BJ (cell line): ENCODE measurements around the gene ZNF324B. TPM values are rescaled to one million over a fixed set of nuclear protein-coding genes. Genes with fewer than 3 reads are reported as not detected.
"Not testable (repeated sequence)": the region's sequence is repeated elsewhere in the genome, so short reads cannot be mapped to it uniquely, and the experiment has no call there.

Source experiments
- CTCF ChIA-PET: fragments of 350-600 bp; formaldehyde crosslinking; extraction: SDS; loops from one replicate; lab custom pipeline; 2021; ENCODE audit warnings: antibody characterized with exemption, inconsistent platforms; lab: Yijun Ruan, JAX
- POLR2A ChIA-PET: fragments of 300-600 bp; sonication (Branson Sonifier 250); formaldehyde crosslinking; extraction: SDS; loops from one replicate; lab custom pipeline; 2021; ENCODE audit warnings: antibody characterized with exemption; lab: Charles Lee
- DNase-seq: peaks from one replicate; pipeline ENCODE4 v3.0.0-alpha.2; 2011; ENCODE audit warnings: low read depth
- H3K27me3 ChIP-seq: 2 replicates; pipeline ENCODE4 v1.6.0; 2011; ENCODE audit warnings: low read length; ENCODE audit not compliant: control insufficient read depth, insufficient read depth
- H3K36me3 ChIP-seq: 2 replicates; pipeline ENCODE4 v1.5.1; 2011; ENCODE audit warnings: low read length; ENCODE audit not compliant: control insufficient read depth, insufficient read depth
- H3K4me3 ChIP-seq: 2 replicates; pipeline ENCODE4 v1.5.1; 2011; ENCODE audit warnings: low read depth, mild to moderate bottlenecking, control low read depth, low read length
- CTCF ChIP-seq: IDR thresholded peaks from 2 replicates; pipeline ENCODE4 v1.5.1; 2011; ENCODE audit warnings: low read depth, mild to moderate bottlenecking, control low read depth, inconsistent platforms, low read length, moderate library complexity; ENCODE audit not compliant: insufficient read depth
- polyA minus RNA-seq: library from RNA; depleted of rRNA, polyadenylated mRNA; stranded (reverse); fragments of >200 nt; gene quantifications from 2 replicates; pipeline ENCODE4 v1.2.3, GENCODE V29; 2011; rRNA and poly(A)+ RNA removed
- polyA plus RNA-seq: library from polyadenylated mRNA; depleted of rRNA; stranded (reverse); fragments of >200 nt; gene quantifications from 2 replicates; pipeline ENCODE4 v1.2.3, GENCODE V29; 2011; rRNA removed

ZNF324B gene
- polyA plus RNA-seq (1.6 and 2.0 TPM in 2 replicates), polyA minus RNA-seq (2.9 and 4.1 TPM in 2 replicates)

GRCh38 chr19:58451358-58452101 lies at the start of gene ZNF324B:
Gene ZNF324B, plus strand, starts transcription at chr19:58451622. Its CDS starts 2,080 bp downstream, at chr19:58453702.
- ChIA-PET POLR2A (no interaction called here), CTCF (interaction anchor here (0.8 to 1.3 kb wide), 2 partner anchors 9 to 68 kb away, joined by 3 read pairs; partner anchors contain the start of gene ZBTB45)
- no peak for TF ChIP-seq CTCF
- Histone ChIP-seq H3K4me3 (peak within 1 kb of the TSS; percentile 87), H3K27me3 (no peaks in the 10 kb centered on the region; the same call in 1 of the 2 replicates), H3K36me3 (peaks cover 11% of the 10 kb centered on the region)
- DNase-seq, result peak; percentile 61

- no peak for TF ChIP-seq CTCF
- Histone ChIP-seq H3K36me3 (no peaks in the 10 kb centered on the region), H3K27me3 (no peaks in the 10 kb centered on the region), H3K4me3 (peak overlapping the region; percentile 48)
- no peak for DNase-seq
- POLR2A ChIA-PET, result no interaction called here
- CTCF ChIA-PET, result interaction anchor here (0.7 kb wide), 1 partner anchor 173 kb away, joined by 3 read pairs; the partner anchor contains the start of gene ZNF544
These were observed 49.5 kb upstream of the ZNF324B start for GRCh38 chr19:58401840-58402421.

- H3K27me3 ChIP-seq, CTCF ChIA-PET, DNase-seq, H3K4me3 ChIP-seq, H3K36me3 ChIP-seq, POLR2A ChIA-PET: not testable (repeated sequence)
These were observed 47.4 kb upstream of the ZNF324B start for GRCh38 chr19:58403920-58404478.

GRCh38 chr19:58406818-58407657 lies 44.4 kb upstream of the ZNF324B start:
- peak; percentile 43 for TF ChIP-seq CTCF
- POLR2A ChIA-PET, result no interaction called here
- CTCF ChIA-PET, result interaction anchor here (0.8 kb wide), 1 partner anchor 11 kb away, joined by 4 read pairs; no protein-coding TSS in a partner anchor
- Histone ChIP-seq H3K27me3 (no peaks in the 10 kb centered on the region), H3K4me3 (peak overlapping the region; percentile 68), H3K36me3 (no peaks in the 10 kb centered on the region)
- no peak for DNase-seq

GRCh38 chr19:58407658-58408151 lies 43.7 kb upstream of the ZNF324B start:
- no peak for TF ChIP-seq CTCF
- CTCF ChIA-PET, result interaction anchor here (0.8 kb wide), 1 partner anchor 11 kb away, joined by 4 read pairs; no protein-coding TSS in a partner anchor
- Histone ChIP-seq H3K36me3 (no peaks in the 10 kb centered on the region), H3K4me3 (peak overlapping the region; percentile 68), H3K27me3 (no peaks in the 10 kb centered on the region)
- no peak for DNase-seq
- POLR2A ChIA-PET, result no interaction called here
